GM19025 (cell line): Measurements from ENCODE around the gene TRIO.

ENCODE experiments used
- ATAC-seq: cut with Tn5 transposase; IDR thresholded peaks from one replicate; pipeline ENCODE4 v1.9.1; 2021; ENCODE audit warnings: mild to moderate bottlenecking, low read depth, moderate library complexity; ENCODE audit not compliant: unreplicated experiment

The TRIO gene

GRCh38 chr5:14460844-14461398 lies 317.8 kb downstream of the TRIO start:
- ATAC-seq: no peak

- no peak for ATAC-seq
Measured at GRCh38 chr5:14462681-14463080, 319.5 kb downstream of the TRIO start.

- no peak for ATAC-seq
Measured at GRCh38 chr5:14463629-14464028, 320.5 kb downstream of the TRIO start.

GRCh38 chr5:14464096-14464495 lies 321.0 kb downstream of the TRIO start:
- no peak for ATAC-seq

- no peak for ATAC-seq
Measured at GRCh38 chr5:14464671-14465070, 321.5 kb downstream of the TRIO start.

GRCh38 chr5:14465116-14465515 lies 322.0 kb downstream of the TRIO start:
- no peak for ATAC-seq

- no peak for ATAC-seq
Measured at GRCh38 chr5:14465776-14466175, 322.6 kb downstream of the TRIO start.

GRCh38 chr5:14467251-14467650 lies 324.1 kb downstream of the TRIO start:
- no peak for ATAC-seq

- no peak for ATAC-seq
Measured at GRCh38 chr5:14467886-14468285, 324.7 kb downstream of the TRIO start.

- no peak for ATAC-seq
Measured at GRCh38 chr5:14469551-14470377, 326.6 kb downstream of the TRIO start.

- ATAC-seq: no peak
Measured at GRCh38 chr5:14471507-14471906, 328.4 kb downstream of the TRIO start.

GRCh38 chr5:14472986-14473567 lies 329.9 kb downstream of the TRIO start:
- ATAC-seq: no peak

GRCh38 chr5:14475045-14475444 lies 331.9 kb downstream of the TRIO start:
- no peak for ATAC-seq

GRCh38 chr5:14476786-14477435 lies 333.8 kb downstream of the TRIO start:
- no peak for ATAC-seq

GRCh38 chr5:14479143-14479696 lies 336.1 kb downstream of the TRIO start:
- ATAC-seq: no peak

GRCh38 chr5:14481349-14481748 lies 338.2 kb downstream of the TRIO start:
- ATAC-seq: no peak

- ATAC-seq: no peak
Measured at GRCh38 chr5:14482085-14482484, 338.9 kb downstream of the TRIO start.

- ATAC-seq: no peak
Measured at GRCh38 chr5:14483504-14484157, 340.5 kb downstream of the TRIO start.

- ATAC-seq: no peak
Measured at GRCh38 chr5:14486486-14486885, 343.3 kb downstream of the TRIO start.
